ACC112 (cell line): Measurements from ENCODE around the gene HSPA13.
"Not testable (repeated sequence)": the region's sequence is repeated elsewhere in the genome, so short reads cannot be mapped to it uniquely, and the experiment has no call there.

Source experiments
- H2AFZ ChIP-seq: fragments of 200-600 bp; sonication (generic); one replicate; pipeline ENCODE4 v1.6.0; 2017; ENCODE audit warnings: antibody characterized with exemption, low read length; ENCODE audit not compliant: unreplicated experiment
- H3K27ac ChIP-seq: fragments of 200-600 bp; sonication (generic); 2 replicates; pipeline ENCODE4 v1.5.1; 2014; ENCODE audit warnings: low read depth, mild to moderate bottlenecking, antibody characterized with exemption, low read length, moderate library complexity
- H3K27me3 ChIP-seq: fragments of 200-600 bp; sonication (generic); 2 replicates; pipeline ENCODE4 v1.6.1; 2014; ENCODE audit warnings: mild to moderate bottlenecking, antibody characterized with exemption, low read length, moderate library complexity, mixed read lengths; ENCODE audit not compliant: insufficient read depth
- H3K36me3 ChIP-seq: fragments of 200-600 bp; sonication (generic); 2 replicates; pipeline ENCODE4 v1.6.1; 2016; ENCODE audit warnings: mild to moderate bottlenecking, antibody characterized with exemption, low read length, moderate library complexity, mixed read lengths; ENCODE audit not compliant: insufficient read depth
- H3K4me1 ChIP-seq: fragments of 200-600 bp; sonication (generic); one replicate; pipeline ENCODE4 v1.6.1; 2016; ENCODE audit warnings: low read length, mixed read lengths; ENCODE audit not compliant: insufficient read depth, unreplicated experiment, control insufficient read depth
- H3K4me3 ChIP-seq: fragments of 200-600 bp; sonication (generic); 2 replicates; pipeline ENCODE4 v1.5.1; 2014; ENCODE audit warnings: mild to moderate bottlenecking, low read depth, low read length
- H3K79me2 ChIP-seq: fragments of 200-600 bp; sonication (generic); one replicate; pipeline ENCODE4 v1.6.0; 2016; ENCODE audit warnings: low read length; ENCODE audit not compliant: control insufficient read depth, unreplicated experiment, insufficient read depth

The HSPA13 gene

DNA sequence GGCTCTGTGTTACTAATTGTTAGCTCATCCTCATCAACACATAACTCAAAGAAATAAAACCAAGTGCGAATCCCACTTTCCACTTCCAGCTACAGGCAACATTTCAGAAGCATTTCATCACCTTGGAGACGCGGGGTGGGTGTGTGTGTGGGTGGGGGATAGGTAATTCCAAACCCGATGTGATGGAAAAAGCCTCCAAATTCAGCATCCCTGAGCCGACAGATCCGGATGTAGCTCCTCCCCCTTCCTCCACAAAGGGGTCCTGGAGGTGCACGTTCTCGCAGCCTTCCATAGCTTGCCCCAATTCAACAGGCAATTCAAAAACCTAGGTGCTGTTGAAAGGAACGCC is 486 bp downstream of the HSPA13 start:
- Histone ChIP-seq H3K79me2 (peaks cover 32% of the 10 kb centered on the region), H3K4me1 (peaks cover 20% of the 10 kb centered on the region), H3K27me3 (no peaks in the 10 kb centered on the region), H3K36me3 (peaks cover 6% of the 10 kb centered on the region), H3K4me3 (peak overlapping the region; percentile 85), H2AFZ (peak overlapping the region; percentile 43), H3K27ac (peak overlapping the region; percentile 41; the same call in 1 of the 2 replicates)

DNA sequence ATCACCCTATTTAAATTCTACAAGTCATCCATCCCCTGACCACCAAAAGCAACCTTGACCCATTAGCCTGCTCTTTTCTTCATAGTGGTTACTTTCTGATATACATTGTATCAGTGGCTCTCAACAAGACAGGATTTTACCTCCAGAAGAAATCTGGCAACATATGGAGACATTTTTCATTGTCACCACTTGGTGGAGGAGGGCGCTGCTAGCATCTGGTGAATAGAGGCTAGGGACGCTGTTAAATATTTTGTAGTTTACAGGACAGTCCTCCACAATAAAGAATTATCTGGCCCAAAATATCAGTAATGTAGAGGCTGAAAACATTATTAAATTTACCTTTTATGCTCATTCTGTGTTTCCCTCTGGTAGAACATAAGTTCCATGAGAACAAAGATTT is 6.1 kb downstream of the HSPA13 start:
- H3K27me3 ChIP-seq: no peaks in the 10 kb centered on the region
- H2AFZ ChIP-seq: no peak overlapping the region
- H3K36me3 ChIP-seq: peaks cover 32% of the 10 kb centered on the region
- peaks cover 12% of the 10 kb centered on the region for H3K4me1 ChIP-seq
- no peak overlapping the region for H3K27ac ChIP-seq
- H3K79me2 ChIP-seq: peaks cover 22% of the 10 kb centered on the region
- H3K4me3 ChIP-seq: no peak overlapping the region

DNA sequence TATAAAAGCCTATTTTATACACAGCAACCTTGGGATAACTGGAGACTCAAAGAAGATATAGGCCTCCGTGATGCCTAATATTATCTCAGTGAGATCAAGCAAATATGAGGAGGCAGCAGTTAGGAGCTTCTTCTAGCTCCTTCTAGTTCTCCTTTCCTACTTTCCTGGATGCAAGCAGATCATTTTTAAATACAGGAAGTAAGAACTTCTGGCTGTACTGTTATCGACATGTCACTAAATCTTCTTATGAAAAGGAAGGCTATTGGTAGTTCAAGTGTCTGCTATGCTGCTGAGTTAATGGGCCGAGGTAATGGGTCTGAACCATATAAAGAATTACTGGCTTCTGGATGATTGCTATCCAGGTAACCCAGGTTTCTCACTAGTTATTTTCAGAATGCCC is 15.9 kb downstream of the HSPA13 start:
- no peak overlapping the region for H2AFZ ChIP-seq
- H3K27me3 ChIP-seq: no peaks in the 10 kb centered on the region
- no peak overlapping the region for H3K27ac ChIP-seq
- H3K4me1 ChIP-seq: no peaks in the 10 kb centered on the region
- no peaks in the 10 kb centered on the region for H3K36me3 ChIP-seq
- no peak overlapping the region for H3K4me3 ChIP-seq
- H3K79me2 ChIP-seq: no peaks in the 10 kb centered on the region

DNA sequence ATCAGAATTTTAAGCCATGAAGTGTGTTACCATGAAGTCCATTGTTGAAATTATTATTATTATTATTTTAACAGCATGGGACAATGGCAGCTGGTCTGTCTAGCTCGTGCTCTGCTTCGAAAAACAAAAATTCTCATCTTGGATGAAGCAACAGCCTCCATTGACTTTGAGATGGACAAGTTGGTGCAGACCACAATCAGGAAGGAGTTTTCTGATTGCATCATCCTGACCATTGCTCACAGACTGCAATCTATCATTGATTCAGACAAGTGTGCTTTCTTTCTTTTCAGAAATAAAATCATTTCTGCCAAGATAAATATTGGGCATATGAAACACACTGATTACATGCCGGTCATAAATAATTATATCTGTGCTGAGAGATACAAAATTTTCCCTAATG is 21.0 kb downstream of the HSPA13 start:
- no peaks in the 10 kb centered on the region for H3K36me3 ChIP-seq
- no peak overlapping the region for H3K27ac ChIP-seq
- H3K79me2 ChIP-seq: no peaks in the 10 kb centered on the region
- no peak overlapping the region for H3K4me3 ChIP-seq
- no peak overlapping the region for H2AFZ ChIP-seq
- 0 out of 2 replicates have a peak, but pooled peaks cover 3% of the 10 kb centered on the region for H3K27me3 ChIP-seq
- H3K4me1 ChIP-seq: peaks cover 12% of the 10 kb centered on the region

DNA sequence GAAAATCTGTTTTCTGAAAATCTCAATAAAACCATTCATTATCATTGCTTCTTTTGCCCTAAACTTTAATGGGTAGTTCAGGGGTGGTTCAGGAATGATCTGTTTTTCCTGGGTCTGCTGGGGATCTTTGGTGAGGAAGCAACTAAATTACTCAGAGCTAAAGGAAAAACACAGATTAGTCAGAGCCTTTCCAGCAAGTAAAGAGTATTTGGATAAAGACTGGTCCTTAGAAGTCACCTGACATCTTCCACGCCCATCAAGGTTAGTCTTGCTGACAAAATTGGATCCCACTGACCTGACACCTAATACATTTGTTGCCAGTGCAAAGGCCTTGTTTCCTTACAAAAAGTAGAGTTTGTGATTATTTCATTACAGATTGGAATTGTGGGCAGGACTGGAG is 24.2 kb downstream of the HSPA13 start:
- H2AFZ ChIP-seq: no peak overlapping the region
- no peaks in the 10 kb centered on the region for H3K36me3 ChIP-seq
- H3K79me2 ChIP-seq: no peaks in the 10 kb centered on the region
- no peak overlapping the region for H3K4me3 ChIP-seq
- peaks cover 10% of the 10 kb centered on the region for H3K27me3 ChIP-seq
- peaks cover 12% of the 10 kb centered on the region for H3K4me1 ChIP-seq
- peak overlapping the region; percentile 20 for H3K27ac ChIP-seq

DNA sequence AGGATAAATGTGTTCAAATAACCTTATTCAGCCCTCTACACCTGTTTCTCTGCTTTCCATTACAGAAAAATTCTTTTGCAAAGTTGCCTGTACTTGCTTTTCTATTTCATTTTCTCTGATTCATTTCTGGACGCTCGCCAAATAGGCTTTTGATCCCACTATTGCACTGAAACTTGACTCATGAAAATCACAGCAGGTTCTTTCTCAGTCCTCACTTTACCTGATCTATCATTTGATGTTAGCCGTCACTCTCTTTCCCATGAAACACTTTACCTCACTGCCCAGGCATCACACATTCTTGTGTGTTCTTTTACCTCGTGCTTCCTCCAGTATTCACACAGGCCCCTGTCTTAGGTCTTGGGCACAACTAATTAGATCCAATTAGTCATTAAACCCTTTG is 26.2 kb downstream of the HSPA13 start:
- Histone ChIP-seq H3K27ac (no peak overlapping the region), H3K4me3 (no peak overlapping the region), H2AFZ (no peak overlapping the region), H3K36me3 (no peaks in the 10 kb centered on the region), H3K27me3 (peaks cover 21% of the 10 kb centered on the region), H3K4me1 (peaks cover 12% of the 10 kb centered on the region), H3K79me2 (no peaks in the 10 kb centered on the region)

DNA sequence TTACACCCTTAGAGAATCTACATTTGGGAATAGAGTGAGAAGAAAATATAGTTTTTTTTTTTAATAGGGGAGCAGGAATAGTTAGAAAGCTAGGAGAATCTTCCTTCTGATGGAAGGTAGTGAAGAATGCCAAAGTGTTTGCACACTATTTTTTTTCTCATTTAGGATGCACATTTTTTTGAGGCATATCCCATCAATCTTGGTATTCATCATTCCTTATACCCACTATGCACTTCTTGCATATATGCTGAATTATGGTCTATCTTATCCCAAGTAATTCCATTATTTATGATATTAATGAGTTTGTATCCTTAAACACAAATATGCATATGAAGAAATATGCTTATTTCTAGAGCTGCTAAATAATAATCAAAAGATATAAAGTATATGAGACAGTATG is 28.4 kb downstream of the HSPA13 start:
- Histone ChIP-seq H3K27me3 (peaks cover 35% of the 10 kb centered on the region), H3K27ac (no peak overlapping the region), H3K36me3 (no peaks in the 10 kb centered on the region), H3K4me3 (no peak overlapping the region), H3K4me1 (peaks cover 12% of the 10 kb centered on the region), H3K79me2 (no peaks in the 10 kb centered on the region), H2AFZ (no peak overlapping the region)

DNA sequence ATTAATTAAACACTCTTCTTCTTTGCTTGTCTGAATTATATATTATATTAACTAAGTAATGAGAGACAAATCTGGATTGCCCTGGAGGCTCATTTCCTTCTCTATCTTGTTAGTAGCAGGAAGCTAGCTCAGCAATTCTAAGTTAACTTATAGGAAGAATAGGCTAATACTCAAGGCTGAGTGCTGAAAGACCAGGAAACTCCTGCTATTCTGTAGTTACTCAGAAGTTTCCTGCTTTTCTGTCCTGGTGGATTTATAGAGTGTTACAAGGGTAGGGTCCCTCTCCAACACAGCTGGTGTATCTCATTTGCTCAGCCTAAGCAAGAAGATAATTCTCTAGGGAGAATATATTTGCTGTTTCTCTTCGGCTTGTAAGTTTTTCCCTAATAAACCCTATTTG is 29.2 kb downstream of the HSPA13 start:
- Histone ChIP-seq H3K27ac (no peak overlapping the region), H3K4me1 (peaks cover 9% of the 10 kb centered on the region), H3K4me3 (no peak overlapping the region), H3K36me3 (no peaks in the 10 kb centered on the region), H3K79me2 (no peaks in the 10 kb centered on the region), H3K27me3 (peaks cover 35% of the 10 kb centered on the region), H2AFZ (no peak overlapping the region)

DNA sequence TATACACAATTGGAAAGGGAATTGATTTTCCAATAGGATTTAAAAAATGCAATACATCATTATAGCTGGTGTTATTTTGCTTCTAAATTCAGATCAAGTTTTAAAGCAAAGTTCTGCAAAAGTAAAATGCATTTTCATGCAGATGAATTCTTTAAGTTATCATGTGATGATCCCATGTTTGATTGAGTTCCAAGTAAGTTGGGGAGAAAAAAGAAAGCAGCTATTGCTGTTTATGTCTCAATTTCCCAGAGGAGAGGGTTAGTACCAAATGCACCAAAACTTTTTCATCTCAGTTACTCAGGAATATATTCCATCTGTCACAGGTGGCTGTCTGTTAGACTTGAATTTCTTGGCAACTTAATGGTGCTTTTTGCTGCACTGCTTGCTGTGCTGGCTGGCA is 29.7 kb downstream of the HSPA13 start:
- Histone ChIP-seq H2AFZ (no peak overlapping the region), H3K36me3 (no peaks in the 10 kb centered on the region), H3K27ac (no peak overlapping the region), H3K4me1 (peaks cover 4% of the 10 kb centered on the region), H3K4me3 (no peak overlapping the region), H3K79me2 (no peaks in the 10 kb centered on the region), H3K27me3 (peaks cover 39% of the 10 kb centered on the region)

DNA sequence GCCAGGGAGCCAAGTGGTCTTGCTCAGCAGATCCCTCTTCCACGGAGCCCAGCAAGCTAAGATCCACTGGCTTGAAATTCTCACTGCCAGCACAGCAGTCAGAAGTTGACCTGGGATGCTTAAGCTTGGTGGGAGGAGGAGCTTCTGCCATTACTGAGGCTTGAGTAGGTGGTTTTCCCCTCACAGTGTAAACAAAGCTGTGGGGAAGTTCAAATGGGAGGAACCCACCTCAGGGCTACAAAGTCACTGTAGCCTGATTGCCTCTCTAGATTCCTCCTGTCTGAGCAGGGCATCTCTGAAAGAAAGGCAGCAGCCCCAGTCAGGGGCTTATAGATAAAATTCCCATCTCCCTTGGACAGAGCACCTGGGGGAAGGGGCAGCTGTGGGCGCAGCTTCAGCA is 55.6 kb downstream of the HSPA13 start:
- not testable (repeated sequence) for H2AFZ ChIP-seq, H3K4me1 ChIP-seq, H3K36me3 ChIP-seq, H3K27ac ChIP-seq, H3K79me2 ChIP-seq, H3K4me3 ChIP-seq
- H3K27me3 ChIP-seq: peaks cover 56% of the 10 kb centered on the region

DNA sequence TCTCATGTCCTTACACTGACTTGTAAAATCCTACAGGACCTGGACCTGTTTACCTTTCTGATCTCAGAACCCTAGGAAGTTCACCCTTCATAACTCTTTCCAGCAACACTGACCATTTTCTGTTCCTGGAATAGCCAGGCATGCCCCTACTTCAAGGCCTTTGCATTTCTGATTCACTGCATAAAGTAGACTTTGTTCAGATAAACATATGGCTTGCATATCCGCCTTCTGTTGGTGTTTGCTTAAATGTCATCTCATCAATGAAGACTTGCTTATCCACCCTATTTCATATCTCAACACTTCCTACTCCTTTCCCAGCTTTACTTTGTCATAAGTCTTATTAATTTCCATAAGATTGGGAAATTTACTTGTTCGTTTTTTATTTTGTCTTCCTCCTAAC is 57.4 kb downstream of the HSPA13 start:
- H3K4me3 ChIP-seq: no peak overlapping the region
- peaks cover 49% of the 10 kb centered on the region for H3K27me3 ChIP-seq
- H2AFZ ChIP-seq: no peak overlapping the region
- no peaks in the 10 kb centered on the region for H3K79me2 ChIP-seq
- H3K27ac ChIP-seq: no peak overlapping the region
- no peaks in the 10 kb centered on the region for H3K4me1 ChIP-seq
- no peaks in the 10 kb centered on the region for H3K36me3 ChIP-seq
